HG03442 (cell line): ENCODE data around the gene SF3A1.

Experiments used
- ATAC-seq: cut with Tn5 transposase; IDR thresholded peaks from one replicate; pipeline ENCODE4 v1.9.1; 2021; ENCODE audit warnings: mild to moderate bottlenecking, moderate library complexity; ENCODE audit not compliant: unreplicated experiment

The SF3A1 gene

GRCh38 chr22:30305906-30306626, 50.6 kb downstream of the SF3A1 start:
- ATAC-seq: no peak

- peak; percentile 38 for ATAC-seq
Observed at GRCh38 chr22:30305519-30305905, 51.2 kb downstream of the SF3A1 start.

DNA sequence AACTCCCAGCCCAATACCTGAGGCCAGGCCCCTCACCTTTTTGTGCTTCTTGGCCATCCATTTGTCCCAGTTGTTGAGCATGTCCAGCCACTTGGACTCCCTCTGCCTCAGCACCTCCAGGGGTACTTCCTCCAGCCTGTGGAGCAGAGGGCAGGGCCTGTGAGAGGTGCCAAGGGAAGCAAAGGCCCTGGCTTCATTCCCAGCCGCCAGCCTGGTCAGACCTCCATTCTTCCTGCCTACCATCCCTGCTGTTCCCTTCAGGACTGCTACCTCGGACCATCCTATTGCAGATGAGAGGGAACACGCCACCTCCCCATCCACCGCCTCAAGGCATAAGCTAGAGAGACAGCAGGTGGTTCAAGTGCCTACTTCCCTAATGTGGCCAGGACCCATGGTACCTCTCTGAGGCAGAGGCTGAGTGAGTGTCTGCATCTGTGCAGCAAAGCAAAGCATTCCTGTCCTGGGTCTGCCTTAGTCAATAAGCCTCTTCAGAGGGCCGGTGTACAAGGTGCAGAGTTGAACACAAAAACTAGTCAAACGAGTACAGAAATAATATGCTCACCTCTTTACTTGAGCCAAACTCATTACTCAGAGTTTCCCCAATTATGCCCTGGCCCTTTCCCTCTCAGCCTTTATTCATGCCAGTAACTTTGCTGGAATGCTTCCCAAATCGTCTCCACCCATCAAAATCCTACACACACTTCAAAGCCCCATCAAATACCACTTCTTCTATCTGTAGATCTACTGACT, 52.0 kb downstream of the SF3A1 start:
- ATAC-seq: no peak

DNA sequence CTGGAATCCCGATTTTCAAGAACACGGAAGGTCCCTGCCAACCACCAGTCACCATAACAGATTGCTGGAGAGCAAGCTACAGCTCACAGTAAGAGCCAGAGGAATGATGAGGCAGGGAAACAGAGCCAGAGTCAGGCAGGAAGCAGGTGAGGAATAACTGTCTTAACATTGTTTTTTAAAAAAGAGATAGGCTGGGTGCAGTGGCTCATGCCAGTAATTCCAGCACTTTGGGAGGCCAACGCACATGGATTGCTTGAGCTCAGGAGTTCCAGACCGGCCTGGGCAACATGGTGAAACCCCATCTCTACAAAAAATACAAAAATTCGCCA, 53.9 kb downstream of the SF3A1 start:
- ATAC-seq: no peak

- ATAC-seq: no peak
Observed at GRCh38 chr22:30301995-30302809, 54.5 kb downstream of the SF3A1 start.

DNA sequence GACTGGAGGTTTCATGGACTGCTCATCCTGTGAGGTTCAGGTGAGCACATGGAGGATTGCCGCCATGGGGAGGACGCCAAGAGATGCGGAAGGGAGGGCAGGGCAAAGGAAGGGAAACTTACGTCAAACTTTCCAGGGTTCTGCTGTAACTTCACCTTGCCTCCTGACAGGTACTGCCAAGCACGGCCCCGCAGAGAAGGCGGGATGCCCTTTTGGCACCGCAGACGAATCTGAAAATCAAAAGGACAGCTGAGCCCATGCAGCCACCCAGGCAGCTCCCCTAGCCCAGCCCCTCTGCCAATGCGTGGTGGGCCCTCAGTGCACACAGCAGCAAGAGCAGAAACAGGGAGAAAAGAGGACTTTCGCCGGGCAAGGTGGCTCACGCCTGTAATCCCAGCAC, 57.4 kb downstream of the SF3A1 start:
- ATAC-seq: no peak

DNA sequence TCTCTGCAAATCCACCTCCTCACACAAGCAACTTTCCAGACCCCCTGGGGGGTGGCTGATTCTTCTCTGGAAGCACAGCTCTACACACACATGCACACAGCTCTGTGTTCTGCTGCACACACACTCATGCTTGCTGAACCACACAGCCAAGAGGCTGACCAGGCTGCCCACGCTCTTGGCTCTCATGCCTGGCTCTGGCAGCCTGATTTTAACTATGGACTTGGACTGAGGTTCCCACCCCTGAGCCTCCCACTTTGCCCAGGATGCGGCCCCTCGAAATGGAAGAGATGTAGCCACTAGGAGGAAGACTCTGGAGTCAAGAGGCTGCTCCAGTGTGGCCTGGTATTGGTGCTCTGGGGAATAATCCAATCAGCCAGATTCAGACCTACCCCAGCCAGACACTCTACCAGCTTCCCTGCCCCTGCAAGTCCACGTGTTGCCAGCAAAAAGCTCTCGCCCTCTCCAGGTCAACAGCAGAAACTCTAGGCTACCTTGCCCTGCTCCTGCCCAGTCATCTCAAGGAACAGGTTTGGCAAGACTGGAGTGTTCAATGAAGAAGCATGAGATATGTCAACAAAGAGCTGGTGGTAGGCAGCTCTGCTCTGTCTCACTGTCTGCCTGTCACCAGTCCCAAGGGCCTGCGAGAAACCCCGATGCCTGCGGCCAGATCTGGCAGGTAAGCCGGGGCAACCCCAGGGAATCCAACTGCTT, 58.5 kb downstream of the SF3A1 start:
- no peak for ATAC-seq

DNA sequence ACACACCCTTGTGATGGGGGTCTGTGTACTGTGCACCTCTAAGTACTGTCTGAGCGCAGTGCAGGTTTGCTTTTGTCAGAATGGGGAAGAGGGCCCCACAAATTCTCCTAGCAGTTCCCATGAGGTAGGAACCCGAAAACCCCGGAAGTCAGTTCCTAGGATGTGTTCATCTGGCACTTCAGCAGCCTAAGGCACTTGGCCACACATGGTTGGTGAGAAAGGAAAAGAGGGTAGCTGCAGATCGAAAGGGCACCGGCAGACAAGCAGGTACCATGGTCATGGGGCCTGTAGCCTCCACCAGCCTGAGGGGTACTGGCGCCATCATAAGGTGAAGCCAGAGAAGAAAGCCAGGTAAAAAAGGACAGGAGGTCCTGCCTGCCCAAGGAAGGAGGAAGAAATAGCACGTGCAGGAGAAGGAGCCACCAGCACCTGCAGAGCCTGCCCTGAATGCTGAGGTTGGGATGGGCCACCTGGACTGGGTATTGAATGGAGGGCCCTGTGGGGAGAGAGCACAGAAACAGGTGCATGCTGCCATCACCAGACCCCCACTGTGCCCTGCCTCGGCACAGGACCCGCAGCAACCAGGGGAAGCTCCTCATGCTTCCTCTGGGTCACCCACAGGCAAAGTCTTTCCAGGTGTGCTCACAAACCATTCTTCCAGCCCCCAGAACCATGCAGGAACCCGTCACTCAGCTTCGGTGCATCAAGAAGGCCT, 59.3 kb downstream of the SF3A1 start:
- no peak for ATAC-seq

DNA sequence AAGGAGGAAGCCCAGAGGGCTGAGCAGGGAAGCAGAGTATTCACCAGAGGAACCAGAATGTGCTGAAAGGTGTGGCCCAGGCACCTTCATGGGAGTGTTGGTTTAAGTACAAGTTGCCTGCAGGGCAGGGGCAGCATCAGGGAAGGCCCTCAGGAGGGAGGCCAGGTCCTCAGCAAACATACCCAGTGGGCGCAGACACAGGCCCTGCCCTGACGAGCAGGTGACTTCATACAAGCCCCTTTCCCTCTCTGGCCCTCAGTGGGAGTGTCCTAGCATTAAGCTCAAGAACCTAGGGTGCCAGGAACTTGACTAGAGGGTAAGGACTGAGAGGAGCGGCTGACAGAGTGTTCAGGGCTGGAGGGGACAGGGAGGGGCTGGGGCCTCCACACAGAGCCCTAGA, 59.9 kb downstream of the SF3A1 start:
- ATAC-seq: no peak

GRCh38 chr22:30296324-30296723, 60.4 kb downstream of the SF3A1 start:
- no peak for ATAC-seq

DNA sequence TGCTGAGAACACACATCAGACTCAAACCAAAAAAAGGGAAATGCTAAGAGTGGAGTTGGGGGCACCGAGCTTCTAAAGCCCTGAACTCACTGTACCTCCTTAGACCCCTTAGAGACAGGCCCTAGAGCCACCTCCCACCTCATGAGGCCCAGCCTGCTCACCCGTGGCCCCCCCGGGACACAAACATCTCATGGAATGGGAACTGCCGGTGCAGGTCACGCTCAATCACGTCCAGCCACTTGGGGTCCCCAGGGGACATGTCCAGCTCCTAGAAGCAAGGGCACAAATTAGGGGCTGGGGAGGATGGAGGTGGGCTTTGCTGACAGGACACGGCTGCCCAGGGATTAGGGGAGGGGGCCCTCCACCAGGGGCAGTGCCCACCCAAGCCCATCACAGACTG, 61.1 kb downstream of the SF3A1 start:
- no peak for ATAC-seq

GRCh38 chr22:30294830-30295229, 61.9 kb downstream of the SF3A1 start:
- ATAC-seq: no peak

DNA sequence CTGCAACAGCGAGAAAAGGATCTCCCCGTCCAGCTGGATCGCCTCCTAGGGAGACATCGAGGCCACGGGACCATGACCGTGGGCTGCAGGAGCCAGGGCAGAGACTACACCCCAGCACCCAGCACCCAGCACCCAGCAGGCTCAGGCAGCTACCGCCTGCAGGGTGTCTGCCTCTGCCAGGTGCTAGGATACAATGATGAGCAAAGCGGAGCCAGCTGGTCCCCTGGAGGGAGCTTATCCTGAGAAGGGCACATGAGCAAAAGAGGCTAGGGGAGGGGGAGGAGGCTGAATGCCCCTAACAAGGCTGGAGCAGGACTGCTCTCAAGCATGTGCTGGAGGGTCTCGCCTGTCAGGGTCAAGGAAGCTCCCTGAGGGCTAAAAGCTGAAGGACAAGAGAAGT, 62.6 kb downstream of the SF3A1 start:
- ATAC-seq: no peak

- no peak for ATAC-seq
Observed at GRCh38 chr22:30293026-30293425, 63.7 kb downstream of the SF3A1 start.

- ATAC-seq: no peak
Observed at GRCh38 chr22:30292069-30292970, 64.4 kb downstream of the SF3A1 start.

DNA sequence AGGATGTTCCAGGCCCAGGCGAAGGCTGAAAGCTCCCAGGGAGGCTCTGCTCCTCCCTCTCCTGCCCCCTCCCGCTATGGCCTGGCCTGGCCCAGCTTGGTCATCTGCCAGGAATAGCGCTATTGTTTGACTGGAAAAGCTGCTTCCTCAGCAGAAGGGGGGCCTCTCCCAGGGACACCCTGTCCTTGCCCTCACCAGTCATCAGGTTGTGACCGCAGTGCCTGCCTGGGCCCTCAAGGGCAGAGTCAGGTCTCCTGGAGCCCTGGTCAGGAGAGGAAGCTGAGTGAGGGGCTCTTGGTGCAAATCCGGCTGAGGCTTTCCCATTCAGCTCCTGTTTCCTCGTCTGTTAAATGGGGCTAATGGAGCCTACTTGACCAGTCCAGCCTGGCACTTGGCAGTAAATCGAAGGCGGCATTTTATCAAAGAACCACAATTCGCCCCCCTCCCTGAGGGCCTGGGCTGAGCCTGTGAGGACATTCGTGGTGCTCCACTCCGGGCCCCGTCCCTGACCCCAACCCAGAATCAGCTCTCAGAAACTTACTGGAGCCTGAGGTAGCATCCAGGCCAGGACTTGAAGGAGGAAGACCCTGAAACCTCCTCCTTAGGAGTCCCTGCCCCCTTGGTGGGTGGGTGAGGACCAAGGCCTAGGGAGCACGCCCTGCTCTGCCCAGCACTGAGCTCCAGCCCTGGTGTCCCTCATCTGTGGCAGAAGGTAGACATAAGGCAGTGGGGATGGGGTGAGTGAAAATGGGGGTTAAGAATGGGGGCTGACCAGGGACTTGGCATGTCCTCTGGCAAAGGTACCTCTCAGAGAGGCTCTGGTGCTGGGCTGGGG, 65.4 kb downstream of the SF3A1 start:
- ATAC-seq: no peak

DNA sequence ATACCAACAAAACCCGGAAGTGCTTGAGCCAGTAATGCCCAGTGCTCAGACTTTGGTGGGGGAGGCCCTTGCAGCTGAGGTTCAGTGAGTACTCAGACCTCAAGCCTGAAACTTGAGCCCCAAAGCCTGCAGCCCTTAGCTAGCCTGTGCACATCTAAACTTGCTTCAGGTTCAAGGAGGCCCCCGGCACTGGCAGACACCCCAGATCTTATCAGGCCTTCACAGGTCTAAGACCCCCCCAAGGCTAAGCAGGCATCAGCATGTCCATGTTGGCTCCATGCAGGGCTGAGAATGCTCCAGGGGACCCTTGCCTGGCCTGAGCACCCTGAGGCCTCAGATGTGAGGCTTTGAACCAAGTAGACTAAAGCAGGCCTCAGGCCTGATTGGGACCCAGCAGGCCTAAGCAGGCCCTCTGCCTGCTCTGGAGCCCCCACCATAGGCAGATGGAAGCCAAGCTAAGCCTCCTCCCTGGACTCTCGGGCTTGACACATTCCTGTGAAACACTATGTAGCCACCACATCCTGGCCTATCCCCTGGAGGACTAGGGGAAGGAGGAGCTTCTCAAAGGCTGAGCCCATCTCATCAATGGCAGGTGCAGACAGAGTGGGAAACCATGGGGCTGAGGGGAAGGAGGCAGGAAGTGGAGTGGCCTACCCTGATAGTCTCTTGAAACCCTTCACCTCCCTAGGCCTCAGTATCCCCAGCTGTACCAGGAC, 66.2 kb downstream of the SF3A1 start:
- ATAC-seq: no peak

- peak; percentile 9 for ATAC-seq
Observed at GRCh38 chr22:30289980-30290313, 66.7 kb downstream of the SF3A1 start.
